ENCODE measurements around the gene SLC2A8.

Gene SLC2A8

DNA sequence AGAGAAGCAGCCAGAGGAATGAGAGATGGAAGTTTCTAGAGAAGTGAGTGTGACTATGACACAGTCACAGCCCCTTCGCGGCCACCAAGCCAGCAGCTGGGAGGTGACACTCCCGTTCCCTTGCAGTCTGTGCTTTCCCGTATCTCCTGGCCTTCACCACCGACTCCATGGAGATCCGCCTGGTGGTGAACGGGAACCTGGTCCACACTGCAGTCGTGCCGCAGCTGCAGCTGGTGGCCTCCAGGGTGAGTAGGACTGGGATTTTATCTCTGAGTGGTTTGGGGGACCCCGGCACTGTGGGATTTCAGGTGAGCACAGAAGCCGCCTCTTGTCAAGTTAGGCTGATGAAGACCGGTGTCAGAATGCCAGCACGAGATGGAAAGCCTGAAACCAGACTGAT is 12.1 kb upstream of the SLC2A8 start:
- H3K79me2 ChIP-seq (ENCODE audit: insufficient read depth, low read length): no peaks in the 10 kb centered on the region
- no peak overlapping the region for H3K4me3 ChIP-seq (ENCODE audit: low read length, poor library complexity, severe bottlenecking)
- H3K27me3 ChIP-seq (ENCODE audit: insufficient read depth, low read length, poor library complexity, severe bottlenecking): peaks cover 86% of the 10 kb centered on the region
- H4K20me1 ChIP-seq (ENCODE audit: insufficient read depth, low read length, poor library complexity, severe bottlenecking): peaks cover under 1% of the 10 kb centered on the region
- H2AFZ ChIP-seq (ENCODE audit: low read length): no peak overlapping the region
- no peaks in the 10 kb centered on the region for H3K9me3 ChIP-seq (ENCODE audit: insufficient read depth, low read depth, low read length)
- no peaks in the 10 kb centered on the region for H3K9me2 ChIP-seq (replicated peaks; ENCODE audit: low read depth, low read length)
- H3K4me2 ChIP-seq (ENCODE audit: low read depth, low read length, poor library complexity, severe bottlenecking): no peak overlapping the region
- no peak overlapping the region for H3K9ac ChIP-seq (ENCODE audit: low read depth, low read length, poor library complexity, severe bottlenecking)
- 0 out of 2 replicates have a peak, but pooled peaks cover 5% of the 10 kb centered on the region for H3F3A ChIP-seq (ENCODE audit: low read depth)
- no peaks in the 10 kb centered on the region for H3K36me3 ChIP-seq (ENCODE audit: insufficient read depth, low read length)
- TF ChIP-seq, protein P1, sequence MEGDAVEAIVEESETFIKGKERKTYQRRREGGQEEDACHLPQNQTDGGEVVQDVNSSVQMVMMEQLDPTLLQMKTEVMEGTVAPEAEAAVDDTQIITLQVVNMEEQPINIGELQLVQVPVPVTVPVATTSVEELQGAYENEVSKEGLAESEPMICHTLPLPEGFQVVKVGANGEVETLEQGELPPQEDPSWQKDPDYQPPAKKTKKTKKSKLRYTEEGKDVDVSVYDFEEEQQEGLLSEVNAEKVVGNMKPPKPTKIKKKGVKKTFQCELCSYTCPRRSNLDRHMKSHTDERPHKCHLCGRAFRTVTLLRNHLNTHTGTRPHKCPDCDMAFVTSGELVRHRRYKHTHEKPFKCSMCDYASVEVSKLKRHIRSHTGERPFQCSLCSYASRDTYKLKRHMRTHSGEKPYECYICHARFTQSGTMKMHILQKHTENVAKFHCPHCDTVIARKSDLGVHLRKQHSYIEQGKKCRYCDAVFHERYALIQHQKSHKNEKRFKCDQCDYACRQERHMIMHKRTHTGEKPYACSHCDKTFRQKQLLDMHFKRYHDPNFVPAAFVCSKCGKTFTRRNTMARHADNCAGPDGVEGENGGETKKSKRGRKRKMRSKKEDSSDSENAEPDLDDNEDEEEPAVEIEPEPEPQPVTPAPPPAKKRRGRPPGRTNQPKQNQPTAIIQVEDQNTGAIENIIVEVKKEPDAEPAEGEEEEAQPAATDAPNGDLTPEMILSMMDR (conservative IDR thresholded peaks at IDR 0.05; ENCODE audit: low read length): no peak; the same call in 1 of the 2 replicates
- TF ChIP-seq EZH2phosphoT487 (IDR thresholded peaks at IDR 0.05; ENCODE audit: borderline replicate concordance): no peak
- H3K4me1 ChIP-seq (ENCODE audit: insufficient read depth, low read length, poor library complexity, severe bottlenecking): peaks cover 13% of the 10 kb centered on the region

DNA sequence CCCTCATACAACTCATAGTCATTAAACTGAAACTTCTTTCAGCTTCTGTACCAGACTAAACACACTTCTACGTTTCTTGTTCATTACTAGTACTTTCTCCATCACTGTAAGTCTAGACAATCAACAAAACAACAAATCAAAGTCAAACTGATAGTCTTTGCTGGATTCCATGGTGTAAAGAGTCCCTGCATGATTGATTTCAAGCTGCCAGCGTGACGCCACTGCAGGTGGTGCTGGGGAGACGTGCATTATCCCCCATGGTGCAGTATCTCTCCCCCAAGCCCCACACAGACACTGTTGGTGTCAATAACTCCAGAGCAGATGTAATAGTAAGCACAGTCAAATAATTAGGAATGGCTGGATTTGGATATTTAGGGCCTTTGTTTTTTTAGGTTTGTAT is 10.7 kb upstream of the SLC2A8 start:
- no peak overlapping the region for H2AFZ ChIP-seq (ENCODE audit: low read length)
- H3K4me2 ChIP-seq (ENCODE audit: low read depth, low read length, poor library complexity, severe bottlenecking): no peak overlapping the region
- H3K27me3 ChIP-seq (ENCODE audit: insufficient read depth, low read length, poor library complexity, severe bottlenecking): peaks cover 86% of the 10 kb centered on the region
- H3K4me3 ChIP-seq (ENCODE audit: low read length, poor library complexity, severe bottlenecking): no peak overlapping the region
- no peaks in the 10 kb centered on the region for H3K79me2 ChIP-seq (ENCODE audit: insufficient read depth, low read length)
- H3K9me2 ChIP-seq (replicated peaks; ENCODE audit: low read depth, low read length): no peaks in the 10 kb centered on the region
- H3K9me3 ChIP-seq (ENCODE audit: insufficient read depth, low read depth, low read length): no peaks in the 10 kb centered on the region
- H3K9ac ChIP-seq (ENCODE audit: low read depth, low read length, poor library complexity, severe bottlenecking): no peak overlapping the region
- 0 out of 2 replicates have a peak, but pooled peaks cover 5% of the 10 kb centered on the region for H3F3A ChIP-seq (ENCODE audit: low read depth)
- H3K36me3 ChIP-seq (ENCODE audit: insufficient read depth, low read length): no peaks in the 10 kb centered on the region
- TF ChIP-seq, protein P1 (conservative IDR thresholded peaks at IDR 0.05; ENCODE audit: low read length): no peak
- TF ChIP-seq EZH2phosphoT487 (IDR thresholded peaks at IDR 0.05; ENCODE audit: borderline replicate concordance): no peak
- H3K4me1 ChIP-seq (ENCODE audit: insufficient read depth, low read length, poor library complexity, severe bottlenecking): peaks cover 13% of the 10 kb centered on the region
- H4K20me1 ChIP-seq (ENCODE audit: insufficient read depth, low read length, poor library complexity, severe bottlenecking): peaks cover 7% of the 10 kb centered on the region

DNA sequence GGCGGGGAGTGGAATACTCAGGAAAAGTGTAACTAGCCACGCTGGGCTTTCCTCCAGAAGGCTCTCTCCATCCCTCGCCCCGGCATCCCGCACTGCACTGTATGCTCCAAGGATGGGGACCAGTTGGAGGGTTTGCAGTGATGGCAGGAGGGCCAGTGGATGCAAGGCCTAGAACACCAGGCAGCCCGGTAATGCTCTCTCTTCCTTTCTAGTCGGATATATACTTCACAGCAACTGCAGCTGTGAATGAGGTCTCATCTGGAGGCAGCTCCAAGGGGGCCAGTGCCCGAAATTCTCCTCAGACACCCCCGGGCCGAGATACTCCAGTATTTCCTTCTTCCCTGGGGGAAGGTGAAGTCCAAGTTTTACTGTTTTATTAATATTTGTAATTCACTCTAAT is 10.0 kb upstream of the SLC2A8 start:
- no peaks in the 10 kb centered on the region for H3K9me3 ChIP-seq (ENCODE audit: insufficient read depth, low read depth, low read length)
- H3K36me3 ChIP-seq (ENCODE audit: insufficient read depth, low read length): no peaks in the 10 kb centered on the region
- no peak overlapping the region for H3K4me2 ChIP-seq (ENCODE audit: low read depth, low read length, poor library complexity, severe bottlenecking)
- H3K4me1 ChIP-seq (ENCODE audit: insufficient read depth, low read length, poor library complexity, severe bottlenecking): peaks cover 13% of the 10 kb centered on the region
- H3K9ac ChIP-seq (ENCODE audit: low read depth, low read length, poor library complexity, severe bottlenecking): no peak overlapping the region
- H3K4me3 ChIP-seq (ENCODE audit: low read length, poor library complexity, severe bottlenecking): no peak overlapping the region
- no peaks in the 10 kb centered on the region for H3K9me2 ChIP-seq (replicated peaks; ENCODE audit: low read depth, low read length)
- H3F3A ChIP-seq (ENCODE audit: low read depth): 0 out of 2 replicates have a peak, but pooled peaks cover 5% of the 10 kb centered on the region
- H4K20me1 ChIP-seq (ENCODE audit: insufficient read depth, low read length, poor library complexity, severe bottlenecking): peaks cover 7% of the 10 kb centered on the region
- peaks cover 85% of the 10 kb centered on the region for H3K27me3 ChIP-seq (ENCODE audit: insufficient read depth, low read length, poor library complexity, severe bottlenecking)
- TF ChIP-seq EZH2phosphoT487 (IDR thresholded peaks at IDR 0.05; ENCODE audit: borderline replicate concordance): no peak
- TF ChIP-seq, protein P1 (conservative IDR thresholded peaks at IDR 0.05; ENCODE audit: low read length): no peak
- H2AFZ ChIP-seq (ENCODE audit: low read length): no peak overlapping the region
- no peaks in the 10 kb centered on the region for H3K79me2 ChIP-seq (ENCODE audit: insufficient read depth, low read length)
